HFFc6 (cell line): Measurements from ENCODE around the gene DOCK6. TPM values are rescaled to one million over a fixed set of nuclear protein-coding genes. Genes with fewer than 3 reads are reported as not detected.
"Not testable (repeated sequence)": the region's sequence is repeated elsewhere in the genome, so short reads cannot be mapped to it uniquely, and the experiment has no call there.

ENCODE experiments used
- DNase-seq: peaks from one replicate; pipeline ENCODE4 v3.0.0-alpha.2; 2018
- H3K27ac Mint-ChIP-seq: 2 replicates; pipeline ENCODE4 v1.8.0; 2020; ENCODE audit warnings: mild to moderate bottlenecking, mixed read lengths
- H3K27me3 Mint-ChIP-seq: 2 replicates; pipeline ENCODE4 v1.8.0; 2021; ENCODE audit warnings: mild to moderate bottlenecking, moderate library complexity, mixed read lengths; ENCODE audit not compliant: insufficient read depth
- H3K36me3 Mint-ChIP-seq: 2 replicates; pipeline ENCODE4 v1.8.0; 2021; ENCODE audit warnings: low read depth, mixed read lengths
- H3K4me1 Mint-ChIP-seq: 2 replicates; pipeline ENCODE4 v1.8.0; 2020; ENCODE audit warnings: low read depth, mixed read lengths
- H3K4me3 Mint-ChIP-seq: 2 replicates; pipeline ENCODE4 v1.8.0; 2020; ENCODE audit warnings: mild to moderate bottlenecking, moderate library complexity, mixed read lengths
- H3K9me3 Mint-ChIP-seq: 2 replicates; pipeline ENCODE4 v1.8.0; 2020; ENCODE audit warnings: mild to moderate bottlenecking, mixed read lengths
- CTCF ChIP-seq: fragments of 200-600 bp; sonication (generic); IDR thresholded peaks from 2 replicates; pipeline ENCODE4 v1.5.0; 2021; ENCODE audit warnings: antibody characterized with exemption, mild to moderate bottlenecking
- total RNA-seq, 6 experiments: library from RNA; stranded (reverse); fragmentation: NEBNext Ultra II Directional; extraction: Animal tissue kit (Norgen Biotek cat#: 25700); gene quantifications; 2 replicates in 1 of 6; 3 replicates in 5 of 6; pipeline ENCODE4 v1.2.3, GENCODE V29; 2021

DOCK6 gene
- total RNA-seq, 6 experiments from 2014 or later: 20.7 to 32.2 (median 22.9) TPM

GRCh38 chr19:11179716-11180297 lies 82.5 kb downstream of the DOCK6 start:
- H3K27ac Mint-ChIP-seq: peak overlapping the region; percentile 85
- TF ChIP-seq CTCF: no peak
- DNase-seq: no peak

GRCh38 chr19:11179145-11179465 lies 83.2 kb downstream of the DOCK6 start:
- peak overlapping the region; percentile 43 for H3K4me3 Mint-ChIP-seq
- not testable (repeated sequence) for DNase-seq, H3K27me3 Mint-ChIP-seq, H3K9me3 Mint-ChIP-seq
- peaks cover 37% of the 10 kb centered on the region for H3K4me1 Mint-ChIP-seq
- peaks cover 53% of the 10 kb centered on the region for H3K36me3 Mint-ChIP-seq
- peak overlapping the region; percentile 85 for H3K27ac Mint-ChIP-seq

More at GRCh38 chr19:11179716-11180297, 82.5 kb downstream of the DOCK6 start:
- H3K4me1 Mint-ChIP-seq: peaks cover 37% of the 10 kb centered on the region
- peaks cover 3% of the 10 kb centered on the region; the same call in 1 of the 2 replicates for H3K27me3 Mint-ChIP-seq
- H3K4me3 Mint-ChIP-seq: no peak overlapping the region
- H3K36me3 Mint-ChIP-seq: peaks cover 53% of the 10 kb centered on the region
- H3K9me3 Mint-ChIP-seq: no peaks in the 10 kb centered on the region

GRCh38 chr19:11177592-11177991 lies 84.7 kb downstream of the DOCK6 start:
- H3K27ac Mint-ChIP-seq: peak overlapping the region; percentile 65
- H3K4me3 Mint-ChIP-seq: no peak overlapping the region
- no peaks in the 10 kb centered on the region for H3K9me3 Mint-ChIP-seq
- peaks cover 43% of the 10 kb centered on the region for H3K36me3 Mint-ChIP-seq
- DNase-seq: no peak
- peaks cover 37% of the 10 kb centered on the region for H3K4me1 Mint-ChIP-seq
- no peak for TF ChIP-seq CTCF
- H3K27me3 Mint-ChIP-seq: peaks cover 1% of the 10 kb centered on the region; the same call in 1 of the 2 replicates

GRCh38 chr19:11176466-11177193 lies 85.7 kb downstream of the DOCK6 start:
- no peak for DNase-seq
- Mint-ChIP-seq H3K36me3 (peaks cover 47% of the 10 kb centered on the region), H3K4me3 (no peak overlapping the region), H3K27me3 (peaks cover 1% of the 10 kb centered on the region; the same call in 1 of the 2 replicates), H3K9me3 (no peaks in the 10 kb centered on the region), H3K27ac (no peak overlapping the region; the same call in 1 of the 2 replicates), H3K4me1 (peaks cover 36% of the 10 kb centered on the region)
- no peak for TF ChIP-seq CTCF

GRCh38 chr19:11175920-11176319 lies 86.4 kb downstream of the DOCK6 start:
- H3K27ac Mint-ChIP-seq: peak overlapping the region; percentile 40; the same call in 1 of the 2 replicates
- no peak for TF ChIP-seq CTCF
- H3K9me3 Mint-ChIP-seq: no peaks in the 10 kb centered on the region
- peaks cover 42% of the 10 kb centered on the region for H3K36me3 Mint-ChIP-seq
- H3K4me3 Mint-ChIP-seq: no peak overlapping the region
- peaks cover 1% of the 10 kb centered on the region; the same call in 1 of the 2 replicates for H3K27me3 Mint-ChIP-seq
- no peak for DNase-seq
- H3K4me1 Mint-ChIP-seq: peaks cover 30% of the 10 kb centered on the region

GRCh38 chr19:11174336-11174735 lies 88.0 kb downstream of the DOCK6 start:
- H3K4me3 Mint-ChIP-seq: no peak overlapping the region
- H3K27ac Mint-ChIP-seq: no peak overlapping the region
- peaks cover 40% of the 10 kb centered on the region for H3K36me3 Mint-ChIP-seq
- no peaks in the 10 kb centered on the region for H3K9me3 Mint-ChIP-seq
- TF ChIP-seq CTCF: no peak
- no peak for DNase-seq
- H3K4me1 Mint-ChIP-seq: peaks cover 25% of the 10 kb centered on the region
- H3K27me3 Mint-ChIP-seq: peaks cover 1% of the 10 kb centered on the region; the same call in 1 of the 2 replicates
